Stimulated activated CD4-positive, alpha-beta T cell treated with anti-CD3 and anti-CD28 coated beads, Interleukin-1b, Interleukin-23, amount 100 ng/mL, for 48 hours (primary cell): Measurements from ENCODE around the gene KLHL42.

Experiments
- DNase-seq: peaks from one replicate; pipeline ENCODE4 v3.0.0-alpha.2; 2020

The KLHL42 gene

GRCh38 chr12:27780612-27781408 lies 777 bp downstream of the KLHL42 start:
- peak; percentile 26 for DNase-seq

DNA sequence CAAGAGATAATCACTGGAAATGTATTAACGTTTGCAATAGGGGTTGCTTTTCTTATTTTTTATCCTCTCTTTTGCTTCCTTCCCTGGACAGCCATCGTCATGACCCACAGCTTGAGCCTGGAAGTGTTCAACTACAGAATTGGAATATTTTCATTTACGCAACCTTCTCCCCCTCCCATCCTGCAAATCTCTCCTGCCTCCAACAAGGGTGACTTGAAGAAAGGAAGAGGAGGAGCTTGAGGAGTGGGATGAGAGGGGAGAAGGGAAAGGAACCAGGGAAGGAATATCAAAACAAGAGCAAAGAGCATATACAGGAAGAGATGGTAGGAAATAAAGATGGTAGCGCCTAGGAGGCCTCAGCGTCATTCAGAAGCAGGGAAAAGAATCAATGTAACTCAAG lies 1.6 kb downstream of the KLHL42 start:
- no peak for DNase-seq

DNA sequence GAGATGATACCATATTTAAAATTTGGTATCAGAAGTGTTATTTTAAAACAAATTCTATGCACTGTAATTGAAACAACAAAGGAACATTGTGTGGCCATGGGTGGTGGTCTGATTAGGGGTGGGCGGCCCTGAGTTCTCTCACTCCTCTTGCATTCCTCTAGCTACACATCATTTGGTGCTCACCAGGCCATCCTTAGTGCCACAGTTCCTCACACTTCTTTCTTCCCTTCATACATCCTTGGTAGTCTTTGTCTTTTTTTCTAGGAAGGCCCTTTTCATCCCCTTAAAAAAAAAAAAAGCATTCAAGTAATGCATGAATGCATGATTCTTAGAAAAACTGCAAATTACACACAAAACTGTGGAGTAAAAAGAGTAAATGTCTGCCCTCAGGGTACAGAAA lies 2.4 kb downstream of the KLHL42 start:
- no peak for DNase-seq

GRCh38 chr12:27785882-27786570 lies 6.0 kb downstream of the KLHL42 start:
- no peak for DNase-seq

GRCh38 chr12:27787559-27787958 lies 7.5 kb downstream of the KLHL42 start:
- no peak for DNase-seq

DNA sequence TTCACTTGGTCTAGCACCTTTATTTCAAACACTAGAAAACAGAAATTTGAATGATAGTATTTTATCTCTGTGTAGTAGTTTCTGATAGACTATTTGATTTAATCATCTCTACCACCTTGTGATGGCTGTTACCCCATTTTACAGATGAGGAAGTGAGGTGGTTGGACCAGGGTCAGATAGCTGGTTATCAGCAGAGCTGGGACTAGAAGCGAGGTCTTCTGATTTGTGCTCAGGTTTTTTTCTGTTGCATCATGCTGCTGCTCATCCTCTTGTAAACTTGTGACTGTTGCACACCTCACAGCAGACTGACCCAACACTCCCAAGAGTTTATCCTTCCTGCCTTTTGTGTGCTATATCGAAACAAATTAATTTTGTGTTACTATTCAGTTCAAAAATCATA lies 10.1 kb downstream of the KLHL42 start:
- DNase-seq = no peak

GRCh38 chr12:27794818-27795584 lies 15.0 kb downstream of the KLHL42 start:
- no peak for DNase-seq

DNA sequence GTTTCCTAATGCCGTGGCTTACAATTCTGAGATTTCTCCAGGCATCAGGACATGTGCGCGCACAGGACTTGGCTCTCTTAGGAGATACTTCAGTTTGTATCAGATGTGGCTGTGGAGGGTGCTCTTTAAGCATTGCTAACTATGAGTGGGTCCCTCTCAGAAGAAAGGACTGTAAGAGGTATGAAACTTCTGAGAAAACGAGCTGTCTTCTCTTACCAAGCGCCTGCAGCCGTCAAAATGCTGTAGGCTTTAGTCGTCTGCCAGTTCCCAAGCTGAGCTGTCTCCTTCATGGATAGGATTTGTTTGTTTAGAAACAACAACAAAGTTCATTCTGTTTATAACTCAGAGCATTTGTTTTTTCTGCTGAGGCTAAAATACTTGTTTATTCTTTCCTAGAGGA lies 16.1 kb downstream of the KLHL42 start:
- DNase-seq = no peak

- no peak for DNase-seq
Measured at GRCh38 chr12:27797301-27798025, 17.4 kb downstream of the KLHL42 start.

DNA sequence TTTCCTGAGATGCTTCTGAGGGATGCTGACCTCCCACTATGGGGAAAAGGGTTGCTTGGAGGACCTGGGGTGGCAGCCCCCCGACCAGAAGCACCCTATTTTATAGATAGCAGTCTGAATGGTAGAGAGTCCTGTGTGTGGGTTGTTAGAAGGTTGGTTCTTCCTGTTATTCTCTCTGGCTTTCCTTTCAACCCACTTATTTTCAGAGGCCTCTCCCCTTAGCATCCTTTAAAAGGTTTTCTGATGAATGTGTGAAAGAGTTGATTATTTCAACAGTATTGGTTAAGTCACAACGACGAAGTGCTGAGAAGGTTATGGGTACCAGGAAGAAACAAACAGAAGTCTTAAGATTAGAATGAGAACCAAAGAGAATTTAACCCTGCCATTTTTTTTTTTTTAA lies 20.8 kb downstream of the KLHL42 start:
- no peak for DNase-seq

DNA sequence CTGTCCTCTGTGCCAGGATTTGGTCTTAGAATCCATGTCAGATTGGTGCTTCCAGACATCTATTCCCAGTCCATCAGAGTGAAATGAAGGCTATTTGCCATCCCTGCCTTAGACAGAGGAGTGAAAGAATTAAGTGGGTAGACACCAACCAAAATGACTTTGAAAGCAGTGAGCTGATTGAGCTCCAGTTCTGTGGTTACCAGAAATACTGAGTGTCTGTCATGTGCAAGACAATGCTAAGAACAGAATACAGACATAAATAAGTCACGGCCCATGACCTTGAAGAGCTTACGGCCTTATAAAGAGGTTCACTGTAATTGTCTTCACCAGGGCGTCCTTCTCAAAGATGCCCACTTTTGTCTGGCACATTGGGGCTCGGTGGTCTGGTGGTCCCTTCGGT lies 21.6 kb downstream of the KLHL42 start:
- DNase-seq = no peak

DNA sequence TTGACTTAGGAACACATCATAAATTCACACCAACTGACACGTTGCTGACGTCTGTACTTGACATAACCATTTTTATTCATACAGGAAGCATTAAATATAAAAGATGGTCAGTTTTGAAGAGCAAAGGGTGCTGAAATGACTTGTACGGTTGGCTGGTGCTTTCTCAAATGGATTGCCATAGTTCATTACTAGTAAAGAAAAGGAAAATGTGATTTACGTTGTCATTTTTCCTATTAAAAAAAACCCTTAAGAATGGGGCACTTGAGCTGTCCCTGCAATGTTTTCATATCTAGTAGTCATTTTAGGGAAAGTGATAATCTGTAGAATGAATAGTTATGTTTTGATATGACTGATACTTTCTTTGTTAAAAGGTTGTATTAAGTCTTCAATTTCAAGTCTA lies 22.5 kb downstream of the KLHL42 start:
- no peak for DNase-seq

DNA sequence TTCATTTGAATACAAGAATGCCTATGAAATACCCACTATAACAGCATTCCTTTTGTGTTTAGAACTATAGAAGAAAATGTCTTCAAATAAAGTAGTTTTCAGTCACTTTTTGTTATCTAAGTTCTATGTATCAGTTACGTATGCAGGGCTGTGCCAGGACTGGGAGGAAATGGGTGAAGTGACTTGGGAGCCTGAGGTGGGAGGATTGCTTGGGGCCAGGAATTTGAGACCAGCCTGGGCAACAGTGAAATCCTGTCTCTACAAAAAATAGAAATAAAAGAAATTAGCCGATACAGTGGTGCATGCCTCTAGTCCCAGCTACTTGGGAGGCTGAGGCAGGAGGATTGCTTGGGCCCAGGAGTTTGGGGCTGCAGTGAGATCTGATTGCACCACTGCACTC lies 22.9 kb downstream of the KLHL42 start:
- no peak for DNase-seq

- DNase-seq = no peak
Measured at GRCh38 chr12:27805238-27805637, 25.2 kb downstream of the KLHL42 start.

GRCh38 chr12:27806259-27806658 lies 26.2 kb downstream of the KLHL42 start:
- DNase-seq = no peak

DNA sequence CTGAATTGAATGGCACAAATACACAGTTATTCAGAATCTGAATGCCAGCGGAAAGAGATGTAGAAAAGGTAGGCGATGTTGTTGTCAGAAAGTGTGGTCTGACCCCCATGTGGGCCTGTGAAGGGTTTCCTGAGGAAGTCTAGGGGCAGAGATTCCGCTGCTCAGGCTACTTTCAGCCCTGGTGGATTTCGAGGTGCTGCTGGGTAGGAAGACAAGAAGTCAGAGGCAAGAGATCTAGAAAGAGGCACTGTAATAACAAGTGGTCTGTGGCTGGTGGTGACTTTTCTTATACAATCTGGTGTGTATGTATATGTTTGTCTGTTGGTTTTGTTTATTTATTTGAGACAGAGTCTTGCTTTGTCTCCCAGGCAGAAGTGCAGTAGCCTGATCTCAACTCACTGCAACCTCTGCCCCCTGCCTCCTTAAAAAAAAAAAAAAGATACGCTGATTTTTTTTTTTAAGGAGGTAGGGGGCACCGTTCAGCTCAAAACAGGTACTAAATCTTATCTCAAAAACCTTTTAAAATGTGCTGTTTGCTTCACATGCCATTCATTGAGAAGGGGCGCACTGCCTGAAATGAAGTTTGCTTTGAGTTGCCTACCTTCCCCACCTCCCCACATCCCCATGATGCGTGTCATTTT lies 27.1 kb downstream of the KLHL42 start:
- peak; percentile 26 for DNase-seq

- no peak for DNase-seq
Measured at GRCh38 chr12:27808841-27809240, 28.8 kb downstream of the KLHL42 start.

DNA sequence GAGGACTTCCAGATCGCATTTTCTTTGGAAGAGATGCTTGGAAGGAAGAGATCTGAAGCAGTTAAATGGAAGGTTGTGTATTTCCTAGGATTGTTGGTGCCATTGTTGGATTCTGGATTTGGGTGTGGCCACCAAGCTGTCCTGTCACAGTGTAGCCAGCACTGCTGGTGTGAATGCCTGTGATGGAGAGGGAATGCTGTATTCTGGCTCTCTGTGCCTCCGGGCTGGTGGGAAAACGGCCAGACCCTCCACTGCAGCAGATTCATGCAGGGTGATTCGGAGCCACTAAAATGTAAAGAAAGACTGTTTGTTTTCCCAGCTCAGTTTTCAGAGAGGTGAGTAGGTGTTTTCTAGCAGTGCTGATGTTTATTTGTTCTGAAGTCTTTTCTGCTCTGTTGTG lies 30.7 kb downstream of the KLHL42 start:
- no peak for DNase-seq

GRCh38 chr12:27812502-27812901 lies 32.5 kb downstream of the KLHL42 start:
- DNase-seq = no peak

GRCh38 chr12:27814411-27814810 lies 34.4 kb downstream of the KLHL42 start:
- no peak for DNase-seq

- DNase-seq = no peak
Measured at GRCh38 chr12:27814851-27815591, 35.0 kb downstream of the KLHL42 start.

- no peak for DNase-seq
Measured at GRCh38 chr12:27817766-27818165, 37.7 kb downstream of the KLHL42 start.
